ENCODE measurements around the gene PLBD2.

Gene PLBD2

GRCh38 chr12:113358381-113359132 lies at the start of gene PLBD2:
Gene PLBD2 (plus strand): TSS chr12:113358587. CDS start chr12:113358601, 14 bp downstream.
- DNase-seq: peak; percentile 71

- DNase-seq: peak; percentile 1
Observed at GRCh38 chr12:113310489-113310888, 47.9 kb upstream of the PLBD2 start.

GRCh38 chr12:113314121-113314529 lies 44.3 kb upstream of the PLBD2 start:
- no peak for DNase-seq

GRCh38 chr12:113315358-113315757 lies 43.0 kb upstream of the PLBD2 start:
- no peak for DNase-seq

- no peak for DNase-seq
Observed at GRCh38 chr12:113316155-113316554, 42.2 kb upstream of the PLBD2 start.

GRCh38 chr12:113317122-113317521 lies 41.3 kb upstream of the PLBD2 start:
- no peak for DNase-seq

- no peak for DNase-seq
Observed at GRCh38 chr12:113318046-113318656, 40.2 kb upstream of the PLBD2 start.

GRCh38 chr12:113318900-113319628 lies 39.3 kb upstream of the PLBD2 start:
- no peak for DNase-seq

GRCh38 chr12:113320401-113320800 lies 38.0 kb upstream of the PLBD2 start:
- DNase-seq: no peak

- DNase-seq: no peak
Observed at GRCh38 chr12:113322343-113322742, 36.0 kb upstream of the PLBD2 start.

- no peak for DNase-seq
Observed at GRCh38 chr12:113325916-113326315, 32.5 kb upstream of the PLBD2 start.

GRCh38 chr12:113326775-113327395 lies 31.5 kb upstream of the PLBD2 start:
- no peak for DNase-seq

- DNase-seq: no peak
Observed at GRCh38 chr12:113328368-113328889, 30.0 kb upstream of the PLBD2 start.

- DNase-seq: no peak
Observed at GRCh38 chr12:113329022-113329790, 29.2 kb upstream of the PLBD2 start.

GRCh38 chr12:113329791-113330417 lies 28.5 kb upstream of the PLBD2 start:
- no peak for DNase-seq

- no peak for DNase-seq
Observed at GRCh38 chr12:113330505-113330904, 27.9 kb upstream of the PLBD2 start.

GRCh38 chr12:113332688-113333417 lies 25.5 kb upstream of the PLBD2 start:
- DNase-seq: no peak

GRCh38 chr12:113333418-113333750 lies 25.0 kb upstream of the PLBD2 start:
- DNase-seq: no peak

- no peak for DNase-seq
Observed at GRCh38 chr12:113333877-113334785, 24.3 kb upstream of the PLBD2 start.
